COLO829 (cell line): ENCODE data around the gene APAF1.

ENCODE experiments used
- DNase-seq: peaks from one replicate; pipeline ENCODE4 v3.0.0; 2012; ENCODE audit warnings: low spot score

Gene APAF1

GRCh38 chr12:98725476-98726247 lies 80.6 kb downstream of the APAF1 start:
- DNase-seq, result peak; percentile 69

GRCh38 chr12:98727196-98727595 lies 82.1 kb downstream of the APAF1 start:
- DNase-seq, result no peak

GRCh38 chr12:98730412-98730811 lies 85.3 kb downstream of the APAF1 start:
- no peak for DNase-seq

- DNase-seq, result no peak
Observed at GRCh38 chr12:98733667-98734350, 88.7 kb downstream of the APAF1 start.

GRCh38 chr12:98735821-98736220 lies 90.7 kb downstream of the APAF1 start:
- no peak for DNase-seq

- DNase-seq, result no peak
Observed at GRCh38 chr12:98736352-98737321, 91.5 kb downstream of the APAF1 start.

- DNase-seq, result no peak
Observed at GRCh38 chr12:98737322-98737712, 92.2 kb downstream of the APAF1 start.

- no peak for DNase-seq
Observed at GRCh38 chr12:98738002-98738401, 92.9 kb downstream of the APAF1 start.

- DNase-seq, result no peak
Observed at GRCh38 chr12:98738539-98738938, 93.4 kb downstream of the APAF1 start.

GRCh38 chr12:98740751-98741150 lies 95.7 kb downstream of the APAF1 start:
- DNase-seq, result no peak

GRCh38 chr12:98741196-98741555 lies 96.1 kb downstream of the APAF1 start:
- DNase-seq, result no peak

- DNase-seq, result no peak
Observed at GRCh38 chr12:98741556-98742265, 96.6 kb downstream of the APAF1 start.

- no peak for DNase-seq
Observed at GRCh38 chr12:98743362-98743953, 98.4 kb downstream of the APAF1 start.

- DNase-seq, result no peak
Observed at GRCh38 chr12:98744680-98745079, 99.6 kb downstream of the APAF1 start.

GRCh38 chr12:98745578-98746391 lies 100.7 kb downstream of the APAF1 start:
- no peak for DNase-seq

GRCh38 chr12:98748463-98748862 lies 103.4 kb downstream of the APAF1 start:
- DNase-seq, result no peak

GRCh38 chr12:98750511-98750910 lies 105.4 kb downstream of the APAF1 start:
- DNase-seq, result no peak

GRCh38 chr12:98751580-98752115 lies 106.6 kb downstream of the APAF1 start:
- no peak for DNase-seq

GRCh38 chr12:98752726-98753125 lies 107.6 kb downstream of the APAF1 start:
- no peak for DNase-seq

- peak; percentile 57 for DNase-seq
Observed at GRCh38 chr12:98754095-98754494, 109.0 kb downstream of the APAF1 start.
